T-helper 2 cell (primary cell): ENCODE results near the gene DOCK2.

Experiments
- DNase-seq, 5 experiments: peaks; one replicate each; pipeline versions ENCODE4 v3.0.0 to v3.0.0-alpha.2; 2012 to 2022

The DOCK2 gene

DNA sequence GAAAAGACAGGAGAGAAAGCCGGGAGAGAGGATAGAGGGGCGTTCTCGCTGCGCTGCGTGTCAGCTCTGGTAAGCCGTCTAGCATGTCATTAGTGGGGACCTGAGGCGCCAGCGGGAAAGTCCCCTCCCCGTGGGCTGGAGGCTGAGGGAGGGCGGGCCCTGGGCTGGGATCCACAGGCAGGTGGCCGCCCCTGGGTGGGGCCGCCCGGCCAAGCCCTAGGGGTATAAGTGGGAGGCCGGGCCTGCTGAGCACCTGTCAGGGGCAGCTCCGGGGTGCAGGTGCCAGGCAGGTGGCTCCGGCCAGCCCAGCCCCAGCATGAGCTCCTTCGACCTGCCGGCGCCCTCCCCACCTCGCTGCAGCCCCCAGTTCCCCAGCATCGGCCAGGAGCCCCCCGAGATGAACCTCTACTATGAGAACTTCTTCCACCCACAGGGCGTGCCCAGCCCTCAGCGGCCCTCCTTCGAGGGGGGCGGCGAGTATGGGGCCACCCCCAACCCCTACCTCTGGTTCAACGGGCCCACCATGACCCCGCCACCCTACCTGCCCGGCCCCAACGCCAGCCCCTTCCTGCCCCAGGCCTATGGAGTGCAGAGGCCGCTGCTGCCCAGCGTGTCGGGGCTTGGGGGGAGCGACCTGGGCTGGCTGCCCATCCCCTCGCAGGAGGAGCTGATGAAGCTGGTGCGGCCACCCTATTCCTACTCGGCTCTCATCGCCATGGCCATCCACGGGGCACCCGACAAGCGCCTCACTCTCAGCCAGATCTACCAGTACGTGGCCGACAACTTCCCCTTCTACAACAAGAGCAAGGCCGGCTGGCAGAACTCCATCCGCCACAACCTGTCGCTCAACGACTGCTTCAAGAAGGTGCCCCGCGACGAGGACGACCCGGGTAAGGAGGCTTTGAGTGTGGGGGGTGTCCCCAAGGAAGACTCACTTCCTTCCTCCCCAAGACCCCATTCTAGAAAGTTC is 468.9 kb downstream of the DOCK2 start, which contains the start of gene FOXI1:
FOXI1 (plus strand) TSS at position 256 of the 970 bp plus-strand sequence; CDS start at position 317, 61 bp downstream.
- no peak for DNase-seq

GRCh38 chr5:170107674-170108073 is 470.6 kb downstream of the DOCK2 start:
- DNase-seq, result no peak

DNA sequence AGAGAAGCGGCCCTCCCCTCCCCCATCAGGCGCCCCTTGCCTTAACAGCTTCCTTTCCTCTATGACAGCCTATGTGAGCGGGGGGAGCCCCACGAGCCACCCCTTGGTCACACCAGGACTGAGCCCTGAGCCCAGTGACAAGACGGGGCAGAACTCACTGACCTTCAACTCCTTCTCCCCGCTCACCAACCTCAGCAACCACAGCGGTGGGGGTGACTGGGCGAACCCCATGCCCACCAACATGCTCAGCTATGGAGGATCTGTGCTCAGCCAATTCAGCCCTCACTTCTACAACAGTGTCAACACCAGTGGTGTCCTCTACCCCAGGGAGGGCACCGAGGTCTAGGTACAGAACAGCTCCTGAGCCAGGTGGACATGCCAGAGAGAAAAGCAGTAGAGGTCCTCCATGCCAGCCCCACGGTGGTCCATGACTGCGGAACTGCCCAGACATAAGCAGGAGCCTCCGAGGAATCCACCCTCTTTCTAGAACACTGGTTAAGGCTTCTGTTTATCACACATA is 471.3 kb downstream of the DOCK2 start:
- no peak for DNase-seq

- DNase-seq, result no peak
Measured at GRCh38 chr5:170109059-170110031, 472.3 kb downstream of the DOCK2 start.

GRCh38 chr5:170110403-170111087 is 473.5 kb downstream of the DOCK2 start:
- DNase-seq, result no peak

DNA sequence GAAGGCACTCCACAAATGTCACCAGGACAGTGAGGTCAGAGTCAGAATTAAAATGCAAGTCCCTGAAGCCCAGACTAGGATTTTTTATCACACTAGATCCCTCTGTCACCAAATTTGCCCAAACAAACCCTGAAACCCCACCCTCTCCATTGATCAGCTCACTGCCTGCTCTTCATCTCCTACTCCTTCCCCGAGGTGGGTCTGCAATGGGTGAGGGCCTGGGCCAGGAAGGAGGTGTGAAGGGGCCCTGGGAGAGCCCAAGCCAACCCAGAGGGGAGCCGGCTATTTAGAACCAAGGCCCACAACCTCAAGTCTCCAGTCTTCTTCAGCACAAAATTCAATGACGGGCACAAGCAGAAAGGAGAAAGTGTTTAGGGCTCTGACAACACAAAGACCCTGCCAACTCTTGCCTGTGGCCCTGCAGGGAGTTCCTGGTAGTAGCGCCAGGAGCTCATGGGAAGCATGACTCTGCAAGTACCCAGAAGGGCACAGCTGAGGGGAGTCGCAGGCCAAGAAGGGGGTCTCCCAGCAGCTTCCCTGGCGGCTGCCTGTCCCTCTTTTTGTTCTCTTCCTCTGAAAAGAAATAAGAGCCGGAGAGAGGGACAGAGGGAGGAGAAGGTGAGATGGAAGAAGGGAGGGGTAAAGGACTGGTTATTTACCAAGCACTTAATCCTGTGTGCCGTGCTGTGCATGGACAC is 474.2 kb downstream of the DOCK2 start:
- no peak for DNase-seq

DNA sequence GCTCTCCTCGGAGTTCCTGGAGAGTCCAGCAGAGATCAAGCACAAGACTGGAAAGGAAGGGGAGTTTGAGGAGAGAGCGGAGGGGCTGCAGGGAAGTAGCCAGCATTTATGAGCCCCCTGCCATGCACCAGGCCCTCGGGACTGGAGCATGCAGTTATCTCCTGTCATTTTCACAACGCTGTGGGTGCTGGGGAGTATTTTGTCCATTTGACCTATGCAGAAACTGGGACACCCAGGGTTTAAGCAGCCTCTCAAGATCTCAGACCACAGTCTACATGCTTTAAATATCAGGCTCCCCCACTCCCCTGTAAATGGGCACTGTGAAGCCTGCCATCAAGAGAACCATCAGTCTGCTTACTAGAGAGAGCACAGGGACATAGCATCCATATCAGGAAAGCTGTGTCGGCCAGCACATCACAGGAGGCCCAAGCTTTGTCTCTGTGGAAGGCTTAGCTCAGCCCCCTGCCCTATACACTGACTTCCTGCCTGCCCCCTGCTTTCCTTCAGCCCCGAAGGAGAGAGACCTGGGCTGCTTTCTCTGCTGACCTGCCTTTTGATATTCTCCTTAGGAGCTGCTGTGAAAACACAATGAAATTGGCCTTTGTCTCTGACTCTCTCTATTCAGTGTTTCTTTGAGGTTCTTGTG is 475.9 kb downstream of the DOCK2 start:
- no peak for DNase-seq

- no peak for DNase-seq
Measured at GRCh38 chr5:170113522-170113900, 476.4 kb downstream of the DOCK2 start.

DNA sequence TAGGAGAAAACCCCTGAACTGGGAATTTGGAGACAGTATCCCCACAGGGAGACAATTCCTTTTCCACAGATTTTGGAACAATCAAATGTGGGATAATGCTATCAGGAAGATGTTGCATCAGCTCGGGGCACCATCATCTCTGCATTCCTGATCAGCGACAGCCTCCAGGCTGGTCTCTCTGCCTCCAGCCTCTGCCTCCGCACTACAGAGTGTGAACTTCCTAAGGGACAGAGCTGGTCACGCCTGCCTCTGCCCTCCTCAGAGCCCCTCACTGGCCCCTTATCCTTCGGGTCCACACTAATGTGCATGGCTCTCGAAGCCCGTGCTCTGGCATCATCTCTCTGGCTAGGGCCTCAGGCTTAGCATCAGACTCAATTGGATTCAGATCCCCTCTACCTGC is 477.2 kb downstream of the DOCK2 start:
- no peak for DNase-seq

- DNase-seq, result no peak
Measured at GRCh38 chr5:170115925-170116324, 478.9 kb downstream of the DOCK2 start.

GRCh38 chr5:170117736-170118135 is 480.7 kb downstream of the DOCK2 start:
- DNase-seq, result no peak

GRCh38 chr5:170120576-170120975 is 483.5 kb downstream of the DOCK2 start:
- no peak for DNase-seq

DNA sequence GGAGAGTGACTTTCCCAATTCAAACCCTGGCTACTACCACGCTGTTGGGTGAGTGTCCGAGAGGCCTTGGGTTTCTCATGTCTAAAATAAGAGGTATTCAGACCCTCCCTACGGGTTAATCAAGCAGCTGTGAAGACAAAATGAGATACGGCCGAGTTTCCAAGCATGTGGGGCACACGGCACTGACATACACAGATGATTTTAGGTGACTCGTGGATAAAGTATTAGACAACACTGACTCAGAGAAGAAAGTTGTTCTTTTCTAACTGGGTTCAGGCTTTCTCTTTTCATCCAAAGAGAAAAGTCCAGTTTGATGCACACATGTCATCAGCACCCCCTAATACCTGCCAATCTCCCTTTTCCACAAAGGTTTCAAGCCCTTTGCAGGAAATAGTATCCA is 484.2 kb downstream of the DOCK2 start:
- no peak for DNase-seq

DNA sequence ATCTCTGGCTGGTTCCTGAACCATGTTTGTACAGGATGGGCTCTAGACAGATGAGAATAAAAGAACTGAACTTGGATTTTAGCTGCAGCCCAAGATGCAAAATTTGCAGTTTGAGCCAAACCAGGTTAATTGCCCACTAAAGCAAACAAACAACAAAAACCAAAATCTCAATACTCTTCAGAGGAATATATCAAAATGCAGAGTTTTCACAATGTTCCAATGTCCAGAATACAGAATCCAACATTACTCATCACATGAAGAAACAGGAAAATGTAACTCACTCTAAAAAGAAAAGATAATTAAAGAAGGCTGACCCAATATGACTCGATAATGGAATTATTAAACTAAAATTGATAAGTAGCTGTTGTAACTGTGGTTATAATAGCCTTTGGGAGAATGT is 489.0 kb downstream of the DOCK2 start:
- DNase-seq, result no peak

DNA sequence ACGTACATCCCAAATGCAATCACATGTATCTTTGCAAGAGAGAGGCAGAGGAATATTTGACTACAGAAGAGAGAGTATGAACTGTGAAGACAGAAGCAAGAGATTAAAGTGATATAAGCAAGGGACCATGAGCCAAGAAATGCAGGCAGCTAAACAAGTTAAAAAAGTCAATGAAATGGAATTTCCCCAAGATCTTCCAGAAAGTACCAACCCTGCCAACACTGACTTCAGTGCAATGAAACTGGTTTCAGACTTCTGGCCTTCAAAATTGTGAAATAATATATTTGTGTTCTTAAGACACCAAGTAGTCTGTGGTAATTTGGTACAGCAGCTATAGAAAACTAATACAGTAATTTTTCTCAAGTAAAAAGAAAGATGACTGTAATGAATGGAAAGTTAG is 489.6 kb downstream of the DOCK2 start:
- no peak for DNase-seq

DNA sequence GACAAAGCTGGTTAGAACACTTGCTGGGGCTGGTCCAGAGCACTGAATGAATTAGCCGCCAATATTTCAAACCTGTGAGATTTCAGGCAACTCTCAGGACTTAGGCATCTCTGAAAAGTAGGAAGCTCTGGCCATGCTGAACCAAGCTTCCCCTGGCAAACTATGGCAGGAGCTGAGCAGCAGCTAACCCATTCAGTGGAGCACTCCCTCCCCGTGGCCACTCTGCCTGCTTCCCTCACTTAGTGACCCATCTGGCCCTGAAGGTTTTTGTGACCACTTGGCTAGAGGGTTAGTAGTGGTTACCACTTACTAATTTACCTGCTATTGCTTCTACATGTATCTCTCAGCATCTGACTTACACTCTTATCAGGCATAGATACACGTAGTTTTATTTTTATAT is 494.2 kb downstream of the DOCK2 start:
- DNase-seq, result no peak

GRCh38 chr5:170132269-170132975 is 495.3 kb downstream of the DOCK2 start:
- DNase-seq, result no peak
